Activated CD8-positive, alpha-beta T cell treated with anti-CD3 and anti-CD28 coated beads for 36 hours (primary cell): Measurements from ENCODE around the gene WDTC1. TPM values are rescaled to one million over a fixed set of nuclear protein-coding genes. Genes with fewer than 3 reads are reported as not detected.
A peak's percentile ranks its signal among the peaks of the same experiment; 100 is the strongest.

ENCODE experiments used
- ATAC-seq: fragments of 200-7000 bp; cut with Tn5 transposase; one replicate; pipeline ENCODE4 v1.10.0; 2021; ENCODE audit warnings: mild to moderate bottlenecking, moderate library complexity
- CTCF ChIA-PET: fragments of 350-600 bp; sonication (Branson Sonifier 250); formaldehyde crosslinking; loops from one replicate; lab custom pipeline; 2021; ENCODE audit warnings: antibody characterized with exemption; lab: Charles Lee
- POLR2A ChIA-PET: fragments of 350-600 bp; sonication (Branson Sonifier 250); formaldehyde crosslinking; loops from one replicate; lab custom pipeline; 2021; ENCODE audit warnings: antibody characterized with exemption; lab: Charles Lee
- DNase-seq: peaks from one replicate; pipeline ENCODE4 v3.0.0-alpha.2; 2020
- H3K27ac Mint-ChIP-seq: one replicate; pipeline ENCODE4 v1.8.0; 2021; ENCODE audit warnings: mild to moderate bottlenecking, mixed read lengths
- H3K27me3 Mint-ChIP-seq: one replicate; pipeline ENCODE4 v1.8.0; 2021; ENCODE audit warnings: mixed read lengths
- H3K36me3 Mint-ChIP-seq: one replicate; pipeline ENCODE4 v1.8.0; 2021; ENCODE audit warnings: low read depth, mixed read lengths
- H3K4me1 Mint-ChIP-seq: one replicate; pipeline ENCODE4 v1.8.0; 2021; ENCODE audit warnings: low read depth, mixed read lengths
- H3K4me3 Mint-ChIP-seq: one replicate; pipeline ENCODE4 v1.8.0; 2021; ENCODE audit warnings: mild to moderate bottlenecking, moderate library complexity, mixed read lengths
- H3K9me3 Mint-ChIP-seq: one replicate; pipeline ENCODE4 v1.8.0; 2021; ENCODE audit warnings: mixed read lengths
- CTCF ChIP-seq: fragments of 200-600 bp; IDR thresholded peaks from one replicate; pipeline ENCODE4 v1.8.0; 2022; ENCODE audit warnings: antibody characterized with exemption, mild to moderate bottlenecking
- intact Hi-C: fragments of 100-400 bp; cut with micrococcal nuclease; formaldehyde crosslinking; loops from one replicate; pipeline ENCODE4 v1.10.0; 2022
- total RNA-seq, 2 experiments: library from RNA; stranded (reverse); gene quantifications; one replicate each; pipeline ENCODE4 v1.2.3, GENCODE V29; 2021

The WDTC1 gene
- total RNA-seq, 2 experiments from 2014 or later = 18.0 to 19.0 TPM

GRCh38 chr1:27330786-27331185, 96.4 kb downstream of the WDTC1 start:
- Mint-ChIP-seq H3K27ac (peak overlapping the region; percentile 16), H3K4me3 (no peak overlapping the region), H3K9me3 (no peaks in the 10 kb centered on the region), H3K36me3 (peaks cover 21% of the 10 kb centered on the region), H3K4me1 (peaks cover 40% of the 10 kb centered on the region), H3K27me3 (no peaks in the 10 kb centered on the region)
- DNase-seq (no peak), ATAC-seq (no peak)
- no peak for TF ChIP-seq CTCF
- ChIA-PET POLR2A (interaction anchor here (4.3 kb wide), 1 partner anchor 12 kb away, joined by 25 read pairs; the partner anchor contains the start of gene SYTL1), CTCF (interaction anchor here (0.7 to 4.8 kb wide), 3 partner anchors 32 to 65 kb away, joined by 3 to 48 read pairs (median 3); no protein-coding TSS in a partner anchor)
- intact Hi-C loops = no loop called here

- ChIA-PET POLR2A (interaction anchor here (0.9 to 4.3 kb wide), 2 partner anchors 11 to 35 kb away, joined by 3 to 25 read pairs; partner anchors contain the start of gene SYTL1), CTCF (interaction anchor here (1.1 to 4.8 kb wide), 4 partner anchors 8 to 64 kb away, joined by 3 to 48 read pairs (median 36); no protein-coding TSS in a partner anchor)
- peaks cover 35% of the 10 kb centered on the region for H3K4me1 Mint-ChIP-seq
- TF ChIP-seq CTCF = no peak
- H3K36me3 Mint-ChIP-seq = peaks cover 22% of the 10 kb centered on the region
- no peaks in the 10 kb centered on the region for H3K9me3 Mint-ChIP-seq
- no peak overlapping the region for H3K27ac Mint-ChIP-seq
- DNase-seq (no peak), ATAC-seq (no peak)
- H3K4me3 Mint-ChIP-seq = no peak overlapping the region
- intact Hi-C loops = no loop called here
- H3K27me3 Mint-ChIP-seq = no peaks in the 10 kb centered on the region
These were observed 97.0 kb downstream of the WDTC1 start for GRCh38 chr1:27331426-27331825.

- H3K9me3 Mint-ChIP-seq = no peaks in the 10 kb centered on the region
- POLR2A ChIA-PET = interaction anchor here (0.7 to 4.3 kb wide), 3 partner anchors 9 to 34 kb away, joined by 3 to 25 read pairs (median 3); partner anchors contain the start of genes SYTL1 and TMEM222
- H3K27me3 Mint-ChIP-seq = no peaks in the 10 kb centered on the region
- no peak for TF ChIP-seq CTCF
- no peak overlapping the region for H3K4me3 Mint-ChIP-seq
- H3K36me3 Mint-ChIP-seq = peaks cover 24% of the 10 kb centered on the region
- ATAC-seq = no peak
- intact Hi-C loops = no loop called here
- CTCF ChIA-PET = interaction anchor here (0.6 to 4.8 kb wide), 34 partner anchors 8 to 318 kb away, joined by 3 to 50 read pairs (median 7); partner anchors contain the start of genes CD164L2, GPR3, MAP3K6 and SYTL1
- DNase-seq = no peak
- H3K27ac Mint-ChIP-seq = no peak overlapping the region
- H3K4me1 Mint-ChIP-seq = peaks cover 31% of the 10 kb centered on the region
These were observed 97.5 kb downstream of the WDTC1 start for GRCh38 chr1:27331922-27332321.

GRCh38 chr1:27332536-27333281, 98.3 kb downstream of the WDTC1 start:
- ChIA-PET POLR2A (interaction anchor here (0.6 to 4.3 kb wide), 6 partner anchors 8 to 50 kb away, joined by 3 to 25 read pairs (median 3); partner anchors contain the start of genes CD164L2, SYTL1 and TMEM222), CTCF (interaction anchor here (0.6 to 4.8 kb wide), 44 partner anchors 9 to 317 kb away, joined by 3 to 50 read pairs (median 5); partner anchors contain the start of genes CD164L2, FCN3, GPR3 and MAP3K6)
- Mint-ChIP-seq H3K4me3 (no peak overlapping the region), H3K27ac (no peak overlapping the region), H3K27me3 (no peaks in the 10 kb centered on the region), H3K9me3 (no peaks in the 10 kb centered on the region), H3K36me3 (peaks cover 22% of the 10 kb centered on the region), H3K4me1 (peaks cover 27% of the 10 kb centered on the region)
- TF ChIP-seq CTCF = peak; percentile 94
- intact Hi-C loops = no loop called here
- DNase-seq (peak; percentile 73), ATAC-seq (peak; percentile 91)
